Liver (tissue), 3 donors: ENCODE measurements around the gene KDM3B.

Experiments used
- ATF3 ChIP-seq: IDR thresholded peaks from 2 replicates; pipeline ENCODE4 v1.6.1; 2016; ENCODE audit warnings: antibody characterized with exemption
- CTCF ChIP-seq: fragments of 150-350 bp; IDR thresholded peaks from 2 replicates; pipeline ENCODE4 v1.5.1; 2017; ENCODE audit warnings: improper control_type of control experiment, low read depth, low read length; ENCODE audit not compliant: missing input control
- HNF4A ChIP-seq, 2 donors: conservative IDR thresholded peaks; 2 replicates each; pipeline ENCODE4 v1.6.1; 2016; ENCODE audit warnings: antibody characterized with exemption in 2 of 2, mild to moderate bottlenecking in 2 of 2
- HNF4G ChIP-seq: IDR thresholded peaks from 2 replicates; pipeline ENCODE4 v1.6.1; 2016; ENCODE audit warnings: antibody characterized with exemption
- MAX ChIP-seq: IDR thresholded peaks from 2 replicates; pipeline ENCODE4 v1.6.1; 2016; ENCODE audit warnings: antibody characterized with exemption
- RXRA ChIP-seq, 2 donors: IDR thresholded peaks; 2 replicates each; pipeline ENCODE4 v1.6.1; 2017 to 2018; ENCODE audit warnings: antibody characterized with exemption in 2 of 2, mild to moderate bottlenecking in 1 of 2
- YY1 ChIP-seq: IDR thresholded peaks from 2 replicates; pipeline ENCODE4 v1.6.1; 2016; ENCODE audit warnings: antibody characterized with exemption, mild to moderate bottlenecking
- donor health status: healthy.
- donor health status: healthy.

- no peak for TF ChIP-seq RXRA (IDR thresholded peaks at IDR 0.05)
- no peak for TF ChIP-seq CTCF
- no peak for TF ChIP-seq HNF4A (conservative IDR thresholded peaks at IDR 0.05)
- no peak for TF ChIP-seq YY1
- TF ChIP-seq MAX = no peak
- no peak for TF ChIP-seq HNF4G
- no peak for TF ChIP-seq ATF3
Observed at GRCh38 chr5:138350563-138350890, 2.0 kb upstream of the KDM3B start.
